HG03439 (cell line): ENCODE data around the gene GSAP.

ENCODE experiments used
- ATAC-seq: cut with Tn5 transposase; IDR thresholded peaks from one replicate; pipeline ENCODE4 v1.9.1; 2021; ENCODE audit warnings: mild to moderate bottlenecking, moderate library complexity; ENCODE audit not compliant: unreplicated experiment

The GSAP gene

DNA sequence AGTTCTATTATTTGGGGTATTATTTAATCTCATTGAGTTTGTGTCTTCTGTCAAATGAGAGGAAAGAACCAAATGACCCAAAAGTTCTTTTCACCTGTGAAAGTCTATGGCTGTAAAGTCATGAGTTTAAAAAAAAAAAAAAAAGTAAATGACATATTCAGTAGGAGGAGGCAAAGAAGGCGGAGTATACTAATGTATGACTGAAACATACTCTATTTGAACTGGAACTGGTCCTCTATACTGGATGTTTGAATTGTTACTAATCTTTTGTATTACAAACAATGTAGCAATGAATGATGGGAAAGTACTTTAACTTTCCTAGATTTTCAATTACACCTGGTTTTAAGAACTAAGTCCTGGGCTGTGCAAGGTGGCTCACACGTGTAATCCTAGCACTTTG, 24.9 kb upstream of the GSAP start:
- ATAC-seq: no peak

DNA sequence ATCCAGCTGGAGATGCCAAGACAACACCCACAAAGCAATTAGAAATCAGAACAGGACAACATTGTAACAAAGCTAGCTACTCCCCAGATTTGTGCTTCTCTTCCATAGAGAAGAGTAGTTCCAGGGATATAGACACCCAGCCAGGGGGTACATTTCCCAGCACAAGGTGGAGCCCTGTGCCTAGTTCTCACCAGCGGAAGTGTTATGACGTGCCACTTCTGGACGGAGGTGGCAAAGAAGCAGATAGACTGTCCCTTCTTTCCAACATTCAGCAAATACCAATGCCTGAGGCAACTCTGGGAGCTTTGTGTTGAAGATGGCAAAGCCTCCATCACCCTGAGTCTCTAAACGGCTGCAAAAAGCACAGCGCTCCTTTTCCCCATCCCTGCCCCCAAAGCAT, 23.4 kb upstream of the GSAP start:
- no peak for ATAC-seq

DNA sequence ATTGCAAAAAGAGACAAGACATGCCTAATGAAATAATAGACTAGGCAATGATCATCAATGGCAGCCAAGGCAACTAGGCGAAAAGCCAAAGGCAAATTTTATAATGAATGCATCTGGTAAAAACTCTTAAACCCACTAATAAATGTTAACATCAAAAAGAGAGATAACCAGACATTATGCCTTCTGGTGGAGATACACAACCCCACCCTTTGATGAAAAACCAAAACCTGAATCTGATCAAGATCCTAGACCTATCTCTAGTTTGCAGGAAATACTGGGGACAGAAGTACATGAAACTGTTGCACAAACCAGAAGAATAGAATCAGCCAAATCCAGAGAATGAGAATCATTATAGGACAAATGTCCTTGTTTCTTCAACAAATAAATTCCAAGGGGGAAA, 22.0 kb upstream of the GSAP start:
- no peak for ATAC-seq

DNA sequence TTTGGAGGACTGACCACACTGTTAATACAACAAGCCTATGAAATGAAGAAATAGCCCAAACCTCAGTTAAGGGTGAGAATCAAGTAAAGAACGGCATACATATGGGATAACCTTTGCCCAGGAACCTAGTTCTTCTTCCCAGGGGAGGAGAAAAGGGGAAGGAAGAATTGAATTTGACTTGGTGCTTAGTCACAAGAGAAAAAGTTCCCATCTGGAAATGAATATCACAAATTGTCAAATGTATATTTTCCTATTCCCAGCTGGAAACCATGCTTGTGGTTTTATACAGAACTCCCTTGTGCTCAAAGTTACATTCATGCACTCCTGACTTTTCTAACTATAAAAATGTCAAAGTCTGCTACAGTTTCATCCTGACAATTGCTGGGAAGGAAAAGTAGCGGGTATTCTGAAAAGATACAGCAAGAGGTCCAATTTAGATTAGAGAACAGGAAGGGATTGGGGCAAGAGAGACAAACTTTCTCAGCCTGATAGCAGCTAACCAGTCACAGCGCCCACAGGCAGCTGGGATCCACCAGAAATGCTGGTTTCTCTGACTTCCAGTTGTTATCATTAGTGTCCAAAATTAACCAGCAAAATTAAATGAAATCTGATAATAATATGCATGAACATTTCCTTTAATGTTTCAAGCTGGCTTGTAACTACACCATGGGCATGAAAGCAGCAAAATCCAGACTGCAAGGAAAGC, 18.6 kb upstream of the GSAP start:
- no peak for ATAC-seq

DNA sequence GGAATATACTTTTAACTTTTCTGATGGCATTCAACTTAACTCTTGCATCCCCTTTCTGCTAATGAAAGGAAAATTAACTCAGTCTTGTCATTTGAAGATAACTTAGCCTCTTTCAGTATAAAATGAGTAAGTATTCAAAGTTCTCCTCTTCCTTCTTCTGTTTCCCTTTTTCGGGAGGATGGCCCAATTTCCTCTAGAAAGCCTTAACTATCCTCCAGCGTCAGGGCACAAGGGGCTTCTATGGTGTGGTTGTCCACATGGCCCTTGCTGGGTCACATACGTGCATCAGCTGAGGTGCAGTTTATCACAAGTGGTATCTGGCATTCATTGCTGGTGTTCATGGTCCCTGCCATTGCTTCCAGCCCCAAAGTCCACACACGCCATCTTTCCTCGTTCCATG, 17.8 kb upstream of the GSAP start:
- no peak for ATAC-seq

DNA sequence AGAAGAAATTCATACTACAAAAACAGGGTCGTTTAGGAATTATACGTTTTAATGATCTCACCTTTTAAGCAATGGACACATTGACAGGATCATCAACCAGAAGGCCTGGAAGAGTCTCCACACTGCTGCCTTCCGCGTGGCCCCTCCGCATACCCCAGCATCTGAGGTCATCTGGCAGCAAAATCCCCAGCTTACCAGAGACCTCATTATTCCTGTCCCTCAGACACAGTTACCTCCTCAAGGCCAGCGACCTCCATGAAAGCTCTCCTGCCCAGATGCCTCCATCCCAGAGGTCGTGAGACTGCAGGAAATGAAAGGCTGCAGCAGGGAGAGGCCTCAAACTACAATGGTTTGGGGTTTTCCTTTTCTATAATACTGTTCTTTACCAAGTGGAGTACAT, 14.8 kb upstream of the GSAP start:
- no peak for ATAC-seq

DNA sequence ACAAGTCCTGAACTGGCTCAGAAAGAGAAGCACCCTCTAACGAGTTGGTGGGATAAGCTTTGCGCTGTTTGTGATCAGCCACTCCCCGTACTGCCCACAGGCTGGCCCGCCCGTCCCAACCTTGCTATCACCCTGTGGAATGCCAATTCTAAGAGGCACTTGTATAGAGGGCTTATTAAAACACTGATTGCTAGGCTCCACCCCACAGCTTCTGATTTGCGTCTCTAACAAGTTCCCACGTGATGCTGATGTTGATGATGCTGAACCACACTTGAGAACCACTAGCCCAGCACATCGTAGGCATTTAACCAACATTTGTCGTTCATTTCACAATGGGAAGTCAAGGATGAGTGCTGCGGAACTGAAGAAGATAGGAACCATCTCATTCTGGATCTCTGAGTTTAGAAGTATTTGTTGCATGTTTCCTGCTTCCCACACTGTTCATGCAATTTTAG, 12.7 kb upstream of the GSAP start:
- no peak for ATAC-seq

DNA sequence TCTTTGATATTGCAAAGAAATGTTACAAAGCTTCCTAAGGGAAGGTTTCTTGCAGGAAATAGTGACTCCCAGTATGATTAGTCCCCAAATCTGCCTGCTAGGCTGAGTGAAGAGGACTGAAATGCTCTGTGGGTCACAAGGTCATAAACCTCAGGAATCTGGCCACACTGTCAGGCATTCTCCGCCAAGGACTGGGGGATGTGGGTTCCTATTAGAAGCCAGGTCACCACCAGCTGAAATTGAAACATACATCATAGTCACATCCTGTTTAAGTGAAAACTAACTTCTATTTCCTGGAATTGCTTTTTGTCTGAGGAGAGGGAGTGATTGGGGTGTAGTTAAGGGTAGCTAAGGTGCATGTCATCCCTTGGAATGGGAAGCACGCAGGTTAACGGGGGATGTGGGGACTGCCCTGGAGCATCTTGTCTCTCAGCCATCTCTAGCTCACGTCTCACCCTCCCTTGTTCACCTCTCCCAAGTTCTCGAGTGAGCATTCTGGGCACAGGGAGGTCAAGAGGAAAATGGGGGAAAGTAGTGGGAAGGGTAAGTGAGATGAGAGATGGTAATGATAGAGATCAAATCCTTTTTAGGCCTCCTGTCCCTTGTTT, 12.0 kb upstream of the GSAP start:
- ATAC-seq: no peak

DNA sequence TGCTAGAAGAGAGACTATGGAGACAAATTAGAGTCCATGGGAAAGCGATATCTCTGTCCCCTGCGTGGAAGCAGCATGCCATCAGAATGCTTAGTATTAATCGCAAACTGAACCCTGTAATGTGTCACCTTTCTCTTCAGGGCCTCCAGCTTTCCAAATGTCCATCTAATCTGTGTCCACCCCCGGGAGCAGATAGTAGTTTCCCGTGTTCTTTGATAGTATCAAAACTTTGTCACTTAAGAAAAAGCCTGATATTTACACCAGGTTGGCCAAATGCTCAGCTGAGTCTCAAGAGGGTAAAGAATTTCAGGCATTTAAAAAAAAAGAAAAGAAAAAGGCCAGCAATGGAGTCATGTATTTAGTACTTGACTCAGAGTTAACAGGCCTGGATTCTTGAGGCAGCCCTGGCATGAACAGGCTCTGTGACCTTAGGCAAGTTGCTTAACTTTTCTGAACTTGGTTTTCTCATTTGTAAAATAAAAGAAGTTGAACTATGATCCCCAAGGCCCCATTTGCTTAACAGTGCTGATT, 10.4 kb upstream of the GSAP start:
- no peak for ATAC-seq

DNA sequence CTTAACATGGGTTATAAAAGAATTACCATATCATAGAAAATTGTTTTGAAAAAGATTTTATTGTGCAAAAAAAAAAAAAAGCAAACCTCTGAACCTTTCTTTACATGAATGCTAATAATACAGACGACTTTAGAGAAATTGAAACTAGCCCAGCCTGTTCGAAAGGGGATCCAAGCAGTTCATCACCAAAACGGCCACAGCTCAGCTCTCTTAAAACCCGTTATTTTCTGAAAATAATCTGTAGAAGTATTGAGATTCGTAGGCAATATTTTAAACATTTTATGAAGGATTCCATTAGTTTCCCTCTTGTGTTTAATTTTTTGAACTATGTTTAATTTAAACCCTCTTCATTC, 9.9 kb upstream of the GSAP start:
- ATAC-seq: no peak

DNA sequence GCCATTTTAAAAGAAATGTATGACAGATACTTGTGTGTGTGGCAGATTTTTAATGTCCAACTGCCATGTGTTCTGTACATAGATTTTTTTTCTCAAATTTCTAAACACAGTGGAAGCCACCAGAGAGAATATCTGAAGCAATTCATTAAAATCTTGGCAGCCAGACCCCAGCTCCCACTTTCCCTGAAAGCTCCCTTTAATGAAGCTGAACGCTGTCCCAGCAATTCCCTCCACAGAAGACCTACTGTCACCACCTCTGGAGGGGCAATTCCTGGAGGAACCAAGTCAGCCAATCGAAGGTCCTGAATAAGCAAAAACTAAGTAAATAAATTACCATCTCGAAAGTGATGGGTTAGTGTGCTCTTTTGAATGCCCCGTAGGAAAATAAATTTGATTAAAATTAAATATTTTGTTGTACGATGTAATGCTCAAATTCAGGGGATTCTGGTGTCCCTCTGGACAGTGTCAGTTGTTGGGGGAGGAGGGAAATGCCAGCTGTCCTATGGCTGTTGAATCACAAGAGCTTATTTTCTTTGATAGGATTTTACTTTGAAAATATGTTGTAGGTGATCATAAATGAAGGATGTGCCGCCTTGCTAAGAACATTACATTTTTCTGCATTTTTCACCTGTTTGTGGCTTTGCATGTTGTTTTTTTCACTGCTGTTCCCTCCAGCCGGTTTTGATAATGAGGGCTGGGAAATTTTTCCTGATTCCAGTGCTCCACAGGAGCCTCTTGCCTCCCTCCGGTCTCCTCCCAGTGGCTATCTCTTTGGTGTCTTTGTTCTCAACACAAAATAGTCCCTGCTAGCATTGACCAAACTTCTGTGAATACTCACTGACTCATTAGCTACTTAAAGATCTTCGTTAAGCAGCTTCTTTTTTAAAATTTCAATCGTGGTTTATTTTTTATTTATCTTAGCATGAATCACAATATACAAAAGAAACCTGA, 9.2 kb upstream of the GSAP start:
- ATAC-seq: no peak

DNA sequence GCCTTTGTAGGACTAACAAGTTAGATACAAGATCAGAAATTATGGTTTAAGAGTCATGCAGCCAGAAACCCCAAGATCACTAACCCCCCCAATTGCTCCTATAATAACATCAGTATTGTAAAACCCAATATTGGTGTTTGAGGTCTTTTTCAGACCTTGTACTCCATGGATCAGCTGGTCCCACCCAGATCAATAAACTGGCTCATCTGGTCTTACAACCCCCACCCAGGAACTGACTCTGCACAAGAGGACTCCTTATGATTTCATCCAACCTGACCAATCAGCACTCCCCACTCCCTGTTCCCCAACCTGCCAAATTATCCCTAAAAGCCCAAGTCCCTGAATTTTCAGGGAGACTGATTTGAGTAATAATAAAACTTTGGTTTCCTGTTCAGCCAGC, 6.4 kb upstream of the GSAP start:
- no peak for ATAC-seq

DNA sequence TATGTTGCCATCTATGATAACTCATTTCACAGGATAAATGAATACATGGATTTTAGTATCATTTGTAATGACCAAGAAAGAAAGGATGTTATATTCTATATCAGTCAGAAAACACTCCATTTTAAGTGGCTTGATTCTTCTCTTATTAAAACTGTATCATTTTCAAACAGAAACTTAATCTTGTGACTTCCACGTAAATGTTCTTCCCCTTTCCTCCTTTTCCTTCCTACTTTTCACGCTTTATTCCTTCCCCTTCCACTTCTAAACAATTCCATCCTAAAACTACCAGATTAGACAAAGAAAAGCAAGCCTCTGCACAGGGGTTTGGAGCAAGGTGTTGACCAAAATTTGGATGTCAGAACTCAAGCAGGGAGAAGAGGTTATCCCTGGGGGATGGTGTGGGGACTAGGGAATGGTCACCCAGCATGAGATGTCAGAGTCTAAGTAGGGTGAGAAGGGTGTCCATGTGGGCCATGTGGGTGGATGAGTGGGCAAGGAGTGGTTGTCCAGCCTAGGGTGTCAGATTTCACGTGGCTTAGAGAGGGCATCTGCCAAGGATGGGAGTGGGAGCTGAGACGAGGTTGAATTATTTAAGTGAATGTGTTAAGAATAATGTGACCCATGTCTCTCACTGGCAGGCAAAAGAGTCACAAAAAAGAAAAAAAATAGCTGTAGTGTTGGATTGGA, 5.0 kb upstream of the GSAP start:
- ATAC-seq: no peak

DNA sequence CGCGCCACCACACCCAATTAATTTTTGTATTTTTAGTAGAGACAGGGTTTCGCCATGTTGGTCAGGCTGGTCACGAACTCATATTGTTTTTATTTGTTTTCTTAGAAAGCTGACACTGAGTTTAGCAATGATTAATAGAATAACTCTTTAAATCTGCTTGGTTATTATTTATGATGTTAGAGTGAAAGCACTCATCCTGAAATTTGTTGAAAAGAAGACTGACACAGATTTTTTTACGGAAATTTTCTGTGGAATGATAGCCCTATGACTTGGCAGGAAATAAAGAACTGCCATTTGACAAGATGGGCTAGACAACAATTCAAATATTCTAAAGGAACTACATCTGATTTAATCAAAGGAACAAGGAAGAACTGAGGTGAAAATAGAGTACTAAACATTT, 4.3 kb upstream of the GSAP start:
- no peak for ATAC-seq

DNA sequence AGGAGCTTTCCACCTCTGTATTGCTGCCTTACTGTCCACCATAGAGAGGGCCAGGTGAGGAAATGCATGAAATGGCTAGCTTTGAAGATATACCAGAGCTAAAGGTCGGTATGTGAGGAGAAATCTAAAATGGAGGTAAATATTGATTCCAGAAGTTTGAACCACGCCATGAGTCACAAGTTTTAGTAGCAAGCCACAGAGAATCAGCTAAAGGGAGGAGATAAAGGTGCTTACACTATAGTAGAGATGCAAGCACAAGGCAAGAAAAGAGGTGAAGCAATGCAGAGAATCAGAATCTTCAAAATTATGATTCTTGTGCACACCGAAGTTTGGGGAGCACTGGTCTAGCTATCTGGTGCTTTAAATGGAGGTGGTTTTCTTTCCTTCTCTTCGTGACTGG, 3.0 kb upstream of the GSAP start:
- ATAC-seq: no peak

DNA sequence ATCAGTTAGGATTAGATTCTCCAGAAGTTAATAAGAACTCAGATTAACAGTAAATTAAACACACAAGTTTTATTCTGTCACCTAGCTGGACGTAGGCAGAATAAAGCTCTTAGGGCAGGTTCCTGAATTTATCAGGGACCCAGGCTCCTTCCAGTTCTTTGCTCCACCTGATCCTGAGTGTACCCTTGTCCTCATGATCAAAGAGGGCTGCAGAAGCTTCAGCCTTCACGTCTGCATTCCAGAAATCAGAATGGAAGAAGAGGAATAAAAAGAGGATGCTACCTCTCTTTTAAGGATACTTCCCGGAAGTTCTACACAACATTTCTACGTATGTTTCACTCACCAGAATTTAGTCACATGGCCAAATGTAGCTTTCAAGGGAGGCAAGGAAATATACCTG, 1.7 kb upstream of the GSAP start:
- ATAC-seq: no peak

DNA sequence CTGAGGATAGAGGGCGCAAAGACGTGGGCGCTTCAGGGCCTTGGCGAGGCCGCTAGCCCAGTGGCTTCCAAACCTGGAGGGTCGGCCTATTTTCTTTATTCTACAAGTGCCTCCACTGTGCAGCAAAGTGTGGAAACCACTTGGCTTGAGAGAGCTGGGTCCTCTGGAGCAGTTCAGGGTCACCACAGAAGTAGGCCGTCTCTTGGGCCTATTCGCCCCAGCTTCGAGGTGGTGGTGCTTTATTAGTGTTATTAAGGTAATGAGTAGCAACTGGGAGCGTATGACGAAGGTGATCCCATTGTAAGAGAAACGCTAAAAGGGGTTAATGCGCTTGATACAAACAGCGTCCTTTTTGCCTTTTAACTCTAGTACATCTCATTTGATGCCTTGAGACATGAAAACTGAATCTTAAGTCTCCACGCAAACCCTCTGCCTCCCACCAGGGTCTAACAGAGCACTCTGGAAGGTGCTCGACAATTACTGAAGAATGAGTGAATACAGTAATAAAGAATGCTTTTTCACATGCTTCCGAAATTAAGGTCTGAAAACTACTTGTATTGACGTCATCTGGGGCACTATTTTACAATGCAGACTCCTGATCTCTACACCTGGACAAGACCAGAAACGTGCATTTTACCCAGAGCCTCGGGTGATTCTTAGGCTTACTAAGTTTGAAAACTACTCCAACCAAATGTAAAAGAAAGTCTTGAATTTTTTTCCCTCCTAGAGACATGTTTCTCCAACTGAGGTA, 647 bp upstream of the GSAP start:
- peak; percentile 15 for ATAC-seq

DNA sequence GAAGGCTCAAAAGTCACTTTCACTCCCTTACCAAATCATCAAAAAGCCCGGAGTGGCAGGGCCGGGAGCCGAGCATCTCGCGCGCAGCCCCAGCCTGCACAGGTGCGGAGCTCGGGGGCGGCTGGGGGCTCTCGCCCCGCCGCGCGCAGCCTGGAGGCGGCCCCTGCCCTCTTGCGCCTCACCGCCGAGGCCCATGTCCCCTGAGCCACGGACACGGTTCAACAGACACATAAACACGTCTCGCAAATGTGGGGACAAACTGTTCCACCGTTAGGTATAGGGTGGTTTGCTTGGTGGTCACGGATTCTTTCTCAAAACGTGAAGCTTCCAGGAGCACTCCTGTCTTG, 700 bp downstream of the GSAP start:
- peak; percentile 31 for ATAC-seq

DNA sequence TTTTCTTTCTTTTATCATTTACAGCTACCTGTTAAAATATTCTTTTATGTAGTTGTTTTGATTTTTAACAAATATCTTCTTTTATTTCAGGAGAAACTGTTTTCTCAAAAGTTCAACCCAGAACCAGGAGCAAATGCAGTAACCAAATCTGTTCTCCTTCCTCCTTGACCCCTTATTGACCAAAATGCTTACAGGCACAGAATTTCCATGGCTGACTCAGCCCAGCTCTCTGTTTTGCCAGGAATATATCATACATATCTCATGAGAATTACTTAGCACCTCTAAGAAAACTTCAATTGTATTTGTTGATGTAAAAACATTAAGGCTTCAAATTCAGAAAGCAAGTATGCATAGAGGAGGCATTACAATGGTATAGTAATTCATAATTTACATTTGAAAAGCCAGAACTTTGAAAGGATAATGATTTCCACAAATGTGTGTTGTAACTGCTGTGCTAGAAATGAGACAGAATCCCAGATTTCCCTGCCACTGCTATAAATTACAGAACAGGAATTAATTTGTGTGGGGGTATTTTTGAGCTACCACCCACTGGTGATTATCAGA, 2.2 kb downstream of the GSAP start:
- ATAC-seq: no peak

DNA sequence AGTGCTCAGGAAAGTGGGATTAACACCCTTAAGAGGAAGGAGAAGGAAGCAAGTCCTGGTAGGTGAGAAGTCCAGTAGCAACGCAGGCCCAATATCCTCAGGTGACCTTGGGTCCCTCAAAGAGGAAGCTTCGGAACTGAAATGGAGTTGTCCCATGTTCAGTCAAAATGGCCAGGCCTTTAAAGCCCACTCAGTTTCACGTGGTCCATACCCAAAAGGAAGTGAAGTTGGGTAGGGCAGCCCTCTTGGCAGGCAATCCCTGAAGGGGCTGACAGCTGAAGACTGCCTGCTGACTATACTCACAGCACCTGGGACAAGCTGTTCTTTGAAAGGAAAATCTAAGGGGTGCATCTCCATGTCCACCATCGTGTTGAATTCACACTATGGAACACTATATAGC, 3.0 kb downstream of the GSAP start:
- no peak for ATAC-seq
